SU-DHL-6 (cell line): ENCODE data around the gene ABLIM1.

Experiments used
- H2AFZ ChIP-seq: fragments of 200-600 bp; sonication (generic); 2 replicates; pipeline ENCODE4 v1.6.1; 2014; ENCODE audit warnings: low read depth, mild to moderate bottlenecking, moderate library complexity, mixed read lengths, antibody characterized with exemption, low read length; ENCODE audit not compliant: severe bottlenecking
- H3F3A ChIP-seq: fragments of 200-600 bp; shearing (Covaris generic); 2 replicates; pipeline ENCODE4 v1.6.0; 2016; ENCODE audit warnings: antibody characterized with exemption, mild to moderate bottlenecking; ENCODE audit not compliant: insufficient read depth
- H3K27ac ChIP-seq: fragments of 200-600 bp; sonication (generic); 2 replicates; pipeline ENCODE4 v1.5.1; 2016; ENCODE audit warnings: low read depth, mild to moderate bottlenecking, low read length, moderate library complexity, mixed read lengths
- H3K27me3 ChIP-seq: fragments of 200-600 bp; sonication (generic), shearing (Covaris generic); 2 replicates; pipeline ENCODE4 v1.6.0; 2014; ENCODE audit warnings: mild to moderate bottlenecking, low read length
- H3K36me3 ChIP-seq: fragments of 200-600 bp; sonication (generic); 2 replicates; pipeline ENCODE4 v1.6.1; 2014; ENCODE audit warnings: mild to moderate bottlenecking, low read length, mixed read lengths
- H3K4me2 ChIP-seq: fragments of 300-600, 200-600 bp; shearing (Covaris generic), sonication (generic); 2 replicates; pipeline ENCODE4 v1.6.0; 2014; ENCODE audit warnings: low read length, low read depth, mild to moderate bottlenecking; ENCODE audit not compliant: poor library complexity, severe bottlenecking
- H3K4me3 ChIP-seq: fragments of 200-600 bp; sonication (generic); 2 replicates; pipeline ENCODE4 v1.5.1; 2014; ENCODE audit warnings: antibody characterized with exemption, low read length, mild to moderate bottlenecking, mixed read lengths; ENCODE audit not compliant: insufficient read depth, poor library complexity, severe bottlenecking
- H3K79me2 ChIP-seq: fragments of 200-600 bp; sonication (generic); 2 replicates; pipeline ENCODE4 v1.6.1; 2014; ENCODE audit warnings: mild to moderate bottlenecking, low read length, moderate library complexity; ENCODE audit not compliant: insufficient read depth
- H3K9ac ChIP-seq: fragments of 200-600 bp; sonication (generic); 2 replicates; pipeline ENCODE4 v1.7.0; 2014; ENCODE audit warnings: mild to moderate bottlenecking, low read length
- H3K9me2 ChIP-seq: fragments of 200-600 bp; sonication (generic); replicated peaks from 2 replicates; pipeline ENCODE4 v1.6.1; 2014; ENCODE audit warnings: low read length; ENCODE audit not compliant: insufficient read depth
- H3K9me3 ChIP-seq: fragments of 200-600 bp; sonication (generic); 2 replicates; pipeline ENCODE4 v1.6.1; 2014; ENCODE audit warnings: low read length, mixed read lengths; ENCODE audit not compliant: insufficient read depth
- H4K20me1 ChIP-seq: fragments of 200-600 bp; sonication (generic); 2 replicates; pipeline ENCODE4 v1.6.1; 2014; ENCODE audit warnings: low read depth, mild to moderate bottlenecking, antibody characterized with exemption, low read length, moderate library complexity, mixed read lengths
- CTCF ChIP-seq: fragments of 200-600 bp; sonication (generic); IDR thresholded peaks from one replicate; pipeline ENCODE4 v1.5.1; 2017; ENCODE audit warnings: antibody characterized with exemption, mild to moderate bottlenecking, low read length, moderate library complexity; ENCODE audit not compliant: insufficient read depth, poor library complexity, severe bottlenecking
- EZH2phosphoT487 ChIP-seq: fragments of 200-600 bp; sonication (generic), shearing (Covaris generic); conservative IDR thresholded peaks from 2 replicates; pipeline ENCODE4 v1.6.1; 2018; ENCODE audit warnings: mild to moderate bottlenecking, antibody characterized with exemption, low read length, moderate library complexity, mixed read lengths

ABLIM1 gene

GRCh38 chr10:114402233-114402632 is 255.8 kb downstream of the ABLIM1 start:
- Histone ChIP-seq H3K9me3 (no peaks in the 10 kb centered on the region), H4K20me1 (no peaks in the 10 kb centered on the region), H3K9me2 (no peaks in the 10 kb centered on the region), H3K27ac (no peak overlapping the region), H3K36me3 (no peaks in the 10 kb centered on the region), H2AFZ (no peak overlapping the region), H3K4me3 (no peak overlapping the region), H3K4me2 (no peak overlapping the region), H3K79me2 (no peaks in the 10 kb centered on the region), H3F3A (no peaks in the 10 kb centered on the region), H3K27me3 (no peaks in the 10 kb centered on the region), H3K9ac (no peak overlapping the region)
- TF ChIP-seq CTCF (no peak), EZH2phosphoT487 (no peak)

- Histone ChIP-seq H4K20me1 (no peaks in the 10 kb centered on the region), H3K9me2 (no peaks in the 10 kb centered on the region), H3K9ac (no peak overlapping the region), H3K79me2 (no peaks in the 10 kb centered on the region), H3K27me3 (no peaks in the 10 kb centered on the region), H3K4me3 (no peak overlapping the region), H3K36me3 (no peaks in the 10 kb centered on the region), H2AFZ (no peak overlapping the region), H3F3A (no peaks in the 10 kb centered on the region), H3K9me3 (no peaks in the 10 kb centered on the region), H3K27ac (no peak overlapping the region), H3K4me2 (no peak overlapping the region)
- TF ChIP-seq EZH2phosphoT487 (no peak), CTCF (no peak)
These were observed 256.8 kb downstream of the ABLIM1 start for GRCh38 chr10:114401195-114401791.

- Histone ChIP-seq H4K20me1 (no peaks in the 10 kb centered on the region), H3K27me3 (no peaks in the 10 kb centered on the region), H3K4me2 (no peak overlapping the region), H3K36me3 (no peaks in the 10 kb centered on the region), H3K9ac (no peak overlapping the region), H3K4me3 (no peak overlapping the region), H2AFZ (no peak overlapping the region), H3K27ac (no peak overlapping the region), H3K9me3 (no peaks in the 10 kb centered on the region), H3F3A (no peaks in the 10 kb centered on the region), H3K79me2 (no peaks in the 10 kb centered on the region), H3K9me2 (no peaks in the 10 kb centered on the region)
- TF ChIP-seq EZH2phosphoT487 (no peak), CTCF (no peak)
These were observed 258.0 kb downstream of the ABLIM1 start for GRCh38 chr10:114400091-114400490.

GRCh38 chr10:114399576-114399975 is 258.5 kb downstream of the ABLIM1 start:
- Histone ChIP-seq H3K27ac (no peak overlapping the region), H3K79me2 (no peaks in the 10 kb centered on the region), H3K27me3 (no peaks in the 10 kb centered on the region), H3F3A (no peaks in the 10 kb centered on the region), H3K4me3 (no peak overlapping the region), H3K4me2 (no peak overlapping the region), H3K9me2 (no peaks in the 10 kb centered on the region), H3K9me3 (no peaks in the 10 kb centered on the region), H3K36me3 (no peaks in the 10 kb centered on the region), H2AFZ (no peak overlapping the region), H4K20me1 (no peaks in the 10 kb centered on the region), H3K9ac (no peak overlapping the region)
- no peak for TF ChIP-seq EZH2phosphoT487
- TF ChIP-seq CTCF, result no peak
